GM18907 (cell line): ENCODE results near the gene CABP7.

Source experiments
- ATAC-seq: cut with Tn5 transposase; IDR thresholded peaks from one replicate; pipeline ENCODE4 v1.9.1; 2021; ENCODE audit warnings: mild to moderate bottlenecking, moderate library complexity; ENCODE audit not compliant: unreplicated experiment

CABP7 gene

GRCh38 chr22:29722151-29722550, 2.3 kb downstream of the CABP7 start:
- ATAC-seq: no peak

GRCh38 chr22:29722587-29722986, 2.8 kb downstream of the CABP7 start:
- ATAC-seq: no peak

GRCh38 chr22:29723766-29724165, 4.0 kb downstream of the CABP7 start:
- no peak for ATAC-seq

- no peak for ATAC-seq
Observed at GRCh38 chr22:29724843-29725242, 5.0 kb downstream of the CABP7 start.

- ATAC-seq: no peak
Observed at GRCh38 chr22:29726106-29726505, 6.3 kb downstream of the CABP7 start.

GRCh38 chr22:29726512-29727130, 6.8 kb downstream of the CABP7 start:
- ATAC-seq: no peak

- no peak for ATAC-seq
Observed at GRCh38 chr22:29727131-29727523, 7.3 kb downstream of the CABP7 start.

GRCh38 chr22:29729161-29729560, 9.4 kb downstream of the CABP7 start:
- no peak for ATAC-seq

GRCh38 chr22:29731058-29731850, 11.5 kb downstream of the CABP7 start:
- no peak for ATAC-seq

- ATAC-seq: no peak
Observed at GRCh38 chr22:29732883-29733282, 13.1 kb downstream of the CABP7 start.

- ATAC-seq: no peak
Observed at GRCh38 chr22:29733362-29734201, 13.8 kb downstream of the CABP7 start.

GRCh38 chr22:29734406-29734805, 14.6 kb downstream of the CABP7 start:
- no peak for ATAC-seq

- ATAC-seq: no peak
Observed at GRCh38 chr22:29734838-29735237, 15.0 kb downstream of the CABP7 start.

GRCh38 chr22:29735416-29735815, 15.6 kb downstream of the CABP7 start:
- no peak for ATAC-seq

GRCh38 chr22:29737251-29738117, 17.7 kb downstream of the CABP7 start:
- ATAC-seq: no peak

- no peak for ATAC-seq
Observed at GRCh38 chr22:29738118-29738815, 18.5 kb downstream of the CABP7 start.

GRCh38 chr22:29739346-29739875, 19.6 kb downstream of the CABP7 start:
- no peak for ATAC-seq

GRCh38 chr22:29740216-29740615, 20.4 kb downstream of the CABP7 start:
- no peak for ATAC-seq

- no peak for ATAC-seq
Observed at GRCh38 chr22:29741926-29742325, 22.1 kb downstream of the CABP7 start.

- ATAC-seq: no peak
Observed at GRCh38 chr22:29742326-29742725, 22.5 kb downstream of the CABP7 start.
